Ecto neural progenitor cell (in vitro differentiated cells): Measurements from ENCODE around the gene PLOD2.
"Not testable (repeated sequence)": the region's sequence is repeated elsewhere in the genome, so short reads cannot be mapped to it uniquely, and the experiment has no call there.

Experiments used
- DNase-seq: peaks from one replicate; pipeline ENCODE4 v3.0.0-alpha.2; 2018; ENCODE audit warnings: low spot score

The PLOD2 gene

GRCh38 chr3:146138902-146139301 lies 22.1 kb downstream of the PLOD2 start:
- DNase-seq = no peak

DNA sequence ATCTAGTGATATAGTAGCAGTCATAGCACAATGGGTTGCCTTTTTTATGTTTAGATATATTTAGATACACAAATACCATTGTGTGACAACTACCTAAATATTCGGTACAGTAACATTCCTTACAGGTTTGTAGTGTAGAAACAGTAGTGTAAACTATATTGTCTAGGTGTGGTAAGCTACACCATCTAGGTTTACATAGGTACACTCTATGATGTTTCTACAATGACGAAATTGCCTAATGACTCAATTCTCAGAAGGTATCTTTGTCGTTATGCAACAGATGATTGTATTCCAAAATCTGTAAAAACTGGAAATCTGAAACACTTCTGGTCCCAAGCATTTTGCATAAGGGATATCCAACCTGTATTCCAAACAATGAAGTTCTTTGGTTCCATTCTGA lies 24.3 kb downstream of the PLOD2 start:
- DNase-seq = no peak

DNA sequence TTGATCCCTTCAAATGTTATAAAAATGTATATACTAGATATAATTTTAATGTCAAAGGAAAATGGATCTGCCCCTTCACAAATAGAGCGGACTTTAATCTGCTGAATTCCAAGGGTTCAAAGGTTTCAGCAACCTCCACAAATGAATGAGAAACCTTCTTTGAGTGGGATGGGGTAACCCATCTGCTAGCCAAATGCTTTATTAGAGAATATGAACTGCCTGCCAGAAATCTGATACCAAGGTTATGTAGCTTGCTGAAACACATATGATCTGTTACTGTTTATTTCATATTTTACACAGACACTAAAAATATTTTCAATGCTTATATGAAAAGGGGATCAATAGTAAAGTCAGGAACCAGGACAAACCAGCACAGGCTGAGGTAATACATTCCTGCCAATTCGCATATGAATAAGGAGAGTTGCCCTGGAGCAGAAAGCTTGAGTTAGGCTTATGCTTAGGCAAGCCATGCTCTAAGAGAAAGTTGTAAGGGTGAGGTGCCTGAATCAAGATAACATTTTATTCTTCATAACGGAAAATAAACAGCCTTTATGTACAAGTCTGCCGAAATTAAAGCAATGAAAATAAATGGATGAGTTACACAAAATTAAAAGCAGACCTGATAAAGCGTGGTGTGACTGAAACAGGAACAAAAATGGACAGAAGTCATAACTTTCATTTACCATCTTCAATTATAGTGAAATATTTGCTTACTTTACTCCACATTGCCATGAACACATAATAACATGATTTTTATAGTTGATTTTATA lies 26.5 kb downstream of the PLOD2 start:
- DNase-seq = no peak

GRCh38 chr3:146133441-146133840 lies 27.5 kb downstream of the PLOD2 start:
- DNase-seq = no peak

GRCh38 chr3:146131616-146132410 lies 29.2 kb downstream of the PLOD2 start:
- no peak for DNase-seq

DNA sequence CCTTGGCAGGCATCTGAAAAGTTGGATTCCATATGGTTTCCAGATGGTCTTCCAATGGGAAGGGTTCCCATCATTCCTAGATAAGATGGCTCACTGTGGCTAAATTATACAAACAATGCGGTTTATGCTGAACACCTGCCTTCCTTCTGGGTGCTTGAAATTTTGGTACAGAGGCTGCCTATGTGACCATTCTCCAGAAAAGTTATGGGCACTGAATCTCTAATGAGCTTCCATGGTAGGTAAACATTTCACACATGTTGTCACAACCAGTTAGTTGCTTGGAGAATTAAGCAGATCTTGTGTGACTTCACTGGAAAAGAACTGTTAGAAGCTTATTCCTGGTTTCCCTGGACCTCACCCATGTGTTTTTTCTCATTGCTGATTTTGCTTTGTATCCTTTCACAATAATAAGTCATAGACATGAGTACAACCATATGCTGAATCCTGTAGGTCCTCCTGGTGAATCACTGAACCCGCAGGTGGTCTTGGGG lies 30.1 kb downstream of the PLOD2 start:
- no peak for DNase-seq

GRCh38 chr3:146129750-146130149 lies 31.2 kb downstream of the PLOD2 start:
- DNase-seq = no peak

GRCh38 chr3:146128939-146129338 lies 32.0 kb downstream of the PLOD2 start:
- DNase-seq = no peak

GRCh38 chr3:146128179-146128578 lies 32.8 kb downstream of the PLOD2 start:
- no peak for DNase-seq

DNA sequence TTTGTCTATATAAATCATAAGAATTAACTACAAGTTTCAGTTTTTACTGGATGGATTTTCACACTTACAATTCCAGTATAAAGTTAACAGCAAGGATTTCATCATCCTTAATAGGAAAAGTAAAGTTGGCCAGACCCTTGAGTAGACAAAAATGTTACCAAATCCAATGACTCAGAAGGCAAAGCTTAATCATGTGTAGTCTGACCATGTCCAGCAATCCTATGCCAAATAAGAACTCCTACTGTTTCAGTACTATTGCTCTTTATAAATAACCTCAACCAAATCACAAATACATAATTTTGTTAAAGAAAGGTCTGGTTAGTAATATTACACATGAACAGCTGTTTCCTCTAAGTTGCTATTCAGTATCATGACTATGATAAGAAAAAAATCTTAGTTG lies 35.0 kb downstream of the PLOD2 start:
- DNase-seq = no peak

DNA sequence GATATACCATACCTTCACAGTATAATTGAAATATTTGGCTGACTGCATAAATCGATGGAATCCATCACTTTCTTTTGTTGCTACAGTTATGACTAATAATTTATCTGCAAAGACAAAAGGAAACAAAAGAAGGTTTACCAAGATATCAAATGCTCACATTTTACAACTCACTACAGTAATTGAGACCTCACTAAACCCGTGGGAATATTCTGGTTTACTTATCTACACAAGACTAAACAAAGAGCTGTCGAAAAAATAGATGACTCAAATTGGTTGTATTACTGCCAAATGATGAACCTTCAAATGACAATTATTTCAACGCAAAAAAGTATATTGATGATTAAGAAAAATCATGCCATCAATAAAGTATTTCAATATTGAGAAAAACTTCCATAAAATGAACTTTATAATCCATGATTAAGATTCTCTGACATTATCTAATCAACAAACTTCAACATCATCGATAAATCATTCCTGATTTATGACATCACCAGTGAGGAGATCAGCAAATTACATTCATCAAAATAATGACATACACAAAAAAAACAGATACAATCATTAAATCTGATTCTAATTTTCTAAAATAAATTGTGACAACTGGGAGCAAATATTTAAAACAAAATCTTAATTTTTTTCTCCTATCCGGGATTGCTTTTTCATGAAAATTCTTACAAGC lies 36.7 kb downstream of the PLOD2 start:
- no peak for DNase-seq

GRCh38 chr3:146117406-146118285 lies 43.3 kb downstream of the PLOD2 start:
- no peak for DNase-seq

- DNase-seq = no peak
Measured at GRCh38 chr3:146115619-146116018, 45.4 kb downstream of the PLOD2 start.

- not testable (repeated sequence) for DNase-seq
Measured at GRCh38 chr3:146113804-146114203, 47.2 kb downstream of the PLOD2 start.

DNA sequence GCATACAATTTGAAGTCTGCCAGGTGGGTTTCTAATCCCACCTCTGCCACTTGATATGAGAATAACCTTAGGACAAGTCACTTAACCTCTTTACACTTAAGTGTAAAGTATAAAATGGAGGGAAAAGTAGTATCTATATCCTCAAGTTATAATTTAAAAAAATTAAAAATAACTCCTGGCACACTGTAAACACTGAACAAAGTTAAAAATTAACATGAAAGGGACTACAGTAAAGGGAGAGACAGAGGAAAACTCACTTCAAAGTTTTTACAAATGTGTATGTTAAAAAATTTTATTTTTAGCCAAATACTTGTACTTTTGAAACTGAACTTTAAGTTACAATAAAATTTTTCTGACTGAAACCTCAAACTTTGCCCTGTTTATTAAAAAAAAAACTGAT lies 49.6 kb downstream of the PLOD2 start:
- DNase-seq = no peak

DNA sequence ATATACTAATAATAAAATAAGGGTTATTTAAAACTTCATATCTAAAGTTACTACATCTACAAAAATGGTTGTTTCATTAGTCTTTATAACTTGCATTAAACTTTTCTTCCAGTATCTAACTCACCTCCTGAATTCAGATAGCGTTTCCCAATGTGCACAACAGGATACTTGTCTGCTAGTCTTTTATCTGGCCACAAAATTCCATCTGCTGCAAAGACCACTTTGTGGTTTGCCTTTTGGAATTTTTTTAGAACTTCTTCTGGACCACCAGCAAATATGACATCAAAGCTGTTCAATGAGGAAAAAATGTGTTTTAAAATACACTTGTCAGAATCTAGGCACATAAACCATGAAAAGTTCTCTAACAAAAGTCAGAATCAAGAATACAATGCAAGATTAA lies 50.8 kb downstream of the PLOD2 start:
- DNase-seq = no peak

- no peak for DNase-seq
Measured at GRCh38 chr3:146106986-146107385, 54.0 kb downstream of the PLOD2 start.

DNA sequence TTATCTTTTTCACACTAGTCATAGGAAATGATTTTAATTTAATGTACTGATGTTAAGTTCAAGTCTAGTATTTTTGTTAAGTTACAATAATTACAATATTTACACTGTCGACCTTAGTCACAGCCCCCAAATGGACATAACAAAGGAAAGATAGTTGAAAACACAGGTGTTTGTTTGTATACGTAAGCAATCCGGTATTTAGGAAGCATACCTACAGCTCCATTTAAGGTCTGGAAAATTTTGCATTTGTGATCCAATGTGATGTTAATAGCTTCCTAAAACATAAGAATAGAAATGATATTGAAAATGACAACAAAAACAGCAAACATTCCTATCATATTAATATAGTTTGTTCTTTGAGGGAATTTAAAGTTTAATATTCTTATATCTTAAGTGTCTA lies 56.9 kb downstream of the PLOD2 start:
- no peak for DNase-seq

- no peak for DNase-seq
Measured at GRCh38 chr3:146102885-146103284, 58.1 kb downstream of the PLOD2 start.

DNA sequence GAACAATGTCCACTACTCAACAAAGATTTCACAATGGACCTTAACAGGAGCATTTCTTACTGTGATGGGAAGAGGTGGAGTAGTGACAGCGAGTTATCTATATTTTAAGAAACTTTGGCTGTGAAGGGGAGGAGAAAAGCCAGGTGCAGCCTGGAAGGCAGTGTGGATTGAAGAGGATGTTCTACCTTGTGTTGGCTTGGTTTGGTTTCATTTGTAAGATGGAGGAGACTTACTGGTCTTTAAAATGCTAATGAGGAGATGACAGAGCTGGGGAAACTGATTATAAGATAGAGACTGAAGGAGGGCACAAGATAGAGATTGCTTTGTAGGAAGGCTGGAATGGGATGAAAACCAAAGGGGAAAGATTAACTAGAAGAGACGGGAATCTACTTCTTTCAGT lies 59.4 kb downstream of the PLOD2 start:
- DNase-seq = no peak

GRCh38 chr3:146100825-146101444 lies 60.0 kb downstream of the PLOD2 start:
- no peak for DNase-seq
